Ramos (cell line): Measurements from ENCODE around the gene TRRAP.
"Not testable (repeated sequence)": the region's sequence is repeated elsewhere in the genome, so short reads cannot be mapped to it uniquely, and the experiment has no call there.

ENCODE experiments used
- in situ Hi-C: fragments of 300-500 bp; cut with MboI; formaldehyde crosslinking; loops from one replicate; pipeline ENCODE4 v1.14.3; 2022; ENCODE audit warnings: low sequenced_read_pairs; ENCODE audit not compliant: unreplicated experiment

Gene TRRAP

DNA sequence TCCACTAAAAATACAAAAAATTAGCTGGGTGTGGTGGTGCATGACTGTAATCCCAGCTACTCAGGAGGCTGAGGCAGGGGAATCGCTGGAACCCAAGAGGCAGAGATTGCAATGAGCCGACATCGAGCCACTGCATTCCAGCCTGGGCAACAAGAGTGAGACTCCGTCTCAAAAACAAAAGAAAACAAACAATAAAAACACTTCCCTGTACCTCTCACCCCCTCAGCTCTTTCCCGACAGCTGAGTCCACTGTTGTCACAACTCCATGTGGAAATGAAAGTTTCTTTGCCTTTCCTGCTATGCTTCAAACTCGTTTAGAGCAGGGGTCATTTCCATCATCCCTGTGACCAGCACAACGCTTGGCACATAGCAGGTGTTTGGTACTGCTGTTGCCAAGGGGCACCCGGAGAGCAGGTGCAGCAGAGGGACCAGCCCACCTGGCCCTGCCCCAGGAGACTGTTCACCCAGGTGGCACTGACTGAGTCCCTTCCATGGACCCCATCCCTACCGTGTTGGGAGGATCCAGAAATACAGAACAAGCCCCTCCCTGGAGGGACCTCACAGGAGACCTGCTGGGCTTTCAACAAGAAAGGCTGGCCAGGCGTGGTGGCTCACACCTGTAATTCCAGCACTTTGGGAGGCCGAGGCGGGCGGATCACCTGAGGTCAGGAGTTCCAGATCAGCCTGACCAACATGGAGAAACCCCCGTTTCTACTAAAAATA, 13.4 kb upstream of the TRRAP start:
- in situ Hi-C loops: no loop called here

DNA sequence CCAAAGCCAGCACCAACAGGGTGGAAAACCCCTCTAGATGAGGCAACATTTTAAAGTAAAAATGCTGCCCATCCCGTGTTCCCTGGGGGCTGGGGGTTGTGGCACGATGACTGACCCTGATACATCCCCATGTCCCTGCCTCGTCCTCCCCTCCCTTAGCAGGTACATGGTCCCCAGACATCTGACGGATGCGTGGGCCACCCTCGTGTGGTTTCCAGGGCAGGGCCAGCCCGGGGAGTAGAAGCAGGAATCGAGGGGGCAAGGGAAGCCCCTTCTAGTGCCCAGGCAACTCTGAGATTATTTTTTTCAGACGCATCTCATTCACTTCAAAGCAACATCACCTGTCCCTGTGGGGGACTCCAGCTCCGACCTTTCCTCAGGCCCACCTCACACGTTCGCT, 12.0 kb upstream of the TRRAP start:
- in situ Hi-C loops: no loop called here

DNA sequence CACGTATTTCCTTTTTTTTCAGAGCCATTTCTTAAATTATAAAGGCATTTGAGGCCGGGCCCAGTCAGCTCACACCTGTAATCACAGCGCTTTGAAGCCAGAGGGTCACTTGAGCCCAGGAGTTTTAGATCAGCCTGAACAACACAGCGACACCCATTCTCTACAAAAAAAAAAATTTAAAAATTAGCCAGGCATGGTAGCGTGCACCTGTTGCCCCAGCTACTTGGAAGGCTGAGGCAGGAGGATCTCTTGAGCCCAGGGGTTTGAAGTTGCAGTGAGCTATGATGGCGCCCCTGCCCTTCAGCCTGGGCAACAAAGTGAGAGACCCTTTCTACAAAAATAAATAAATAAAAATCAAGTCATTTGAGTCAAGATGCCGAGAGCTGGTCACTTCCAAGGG, 11.6 kb upstream of the TRRAP start:
- in situ Hi-C loops: no loop called here

DNA sequence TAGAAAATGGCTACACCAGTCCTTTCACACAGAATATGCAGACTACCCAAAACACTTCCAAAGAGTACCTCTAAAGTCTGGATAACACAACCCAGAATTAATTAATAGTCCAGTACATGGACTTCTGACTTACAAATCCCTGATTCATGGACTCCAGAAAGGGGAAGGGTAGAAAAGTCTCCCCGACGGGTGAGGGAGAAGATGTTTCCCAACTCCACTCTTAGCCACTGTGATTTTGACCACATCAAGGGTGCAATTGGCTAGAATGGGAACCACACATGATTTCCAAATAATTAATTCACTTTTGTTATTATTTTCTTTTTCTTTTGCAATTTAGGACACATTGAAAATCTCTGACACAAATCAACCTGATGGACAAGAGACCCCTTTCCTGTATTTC, 9.9 kb upstream of the TRRAP start:
- in situ Hi-C loops: no loop called here

GRCh38 chr7:98869027-98869596, 9.2 kb upstream of the TRRAP start:
- in situ Hi-C loops: no loop called here

DNA sequence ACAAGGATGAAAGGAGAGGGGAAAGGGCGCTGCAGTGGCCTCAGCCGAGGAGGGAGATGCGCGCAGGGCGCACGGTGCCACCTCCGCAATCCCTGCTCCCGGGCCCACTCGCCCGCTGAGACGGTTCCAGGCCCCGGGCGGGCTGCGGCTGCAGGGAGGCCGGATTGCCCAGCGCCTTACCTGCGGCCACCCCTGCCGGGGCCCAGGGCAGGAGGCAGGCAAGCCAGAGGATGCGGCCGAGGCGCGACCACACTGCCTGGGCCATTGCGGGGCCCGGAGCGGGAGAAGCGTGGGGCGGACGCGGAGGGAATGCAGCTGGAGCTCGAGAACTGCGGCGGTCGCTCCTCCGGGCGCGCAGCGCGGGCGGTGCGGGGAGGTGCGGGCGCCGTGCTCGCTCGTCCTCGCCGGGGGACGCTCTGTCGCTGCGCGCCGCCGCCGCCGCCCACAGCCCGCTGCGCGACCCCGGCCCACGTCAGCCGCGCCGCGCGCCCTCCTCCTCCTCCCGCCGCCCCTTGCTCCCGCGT, 8.7 kb upstream of the TRRAP start, which contains the start of gene TMEM130:
TSS of gene TMEM130 (minus strand) at position 418 of the 524 bp plus-strand sequence. CDS start at position 265, 153 bp downstream.
- in situ Hi-C loops: no loop called here

- in situ Hi-C loops: no loop called here
Measured at GRCh38 chr7:98870121-98870651, 8.1 kb upstream of the TRRAP start.

GRCh38 chr7:98870807-98871491, 7.4 kb upstream of the TRRAP start:
- in situ Hi-C loops: no loop called here

- in situ Hi-C loops: no loop called here
Measured at GRCh38 chr7:98872328-98872924, 5.9 kb upstream of the TRRAP start.

GRCh38 chr7:98873610-98874009, 4.7 kb upstream of the TRRAP start:
- in situ Hi-C loops: not testable (repeated sequence)

GRCh38 chr7:98874942-98875341, 3.4 kb upstream of the TRRAP start:
- in situ Hi-C loops: no loop called here

GRCh38 chr7:98875501-98875900, 2.8 kb upstream of the TRRAP start:
- in situ Hi-C loops: no loop called here

DNA sequence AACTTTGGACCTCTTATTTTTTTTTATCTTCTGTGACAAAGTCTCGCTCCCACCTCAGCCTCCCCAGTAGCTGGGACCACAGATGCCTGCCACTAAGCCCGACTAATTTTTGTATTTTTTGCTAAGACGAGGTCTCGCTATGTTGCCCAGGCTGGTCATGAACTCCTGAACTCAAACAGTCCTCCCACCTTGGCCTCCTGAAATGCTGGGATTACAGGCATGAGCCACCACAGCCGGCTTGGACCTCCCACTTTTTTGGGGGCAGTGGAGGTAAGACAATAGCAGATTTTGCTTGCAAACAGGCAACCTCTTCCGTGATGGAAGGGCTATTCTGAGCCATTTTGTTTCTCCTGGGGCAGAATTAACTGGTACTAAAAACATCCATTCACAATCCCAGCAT, 1.2 kb upstream of the TRRAP start:
- in situ Hi-C loops: no loop called here

- in situ Hi-C loops: no loop called here
Measured at GRCh38 chr7:98877692-98878364, 504 bp upstream of the TRRAP start.

DNA sequence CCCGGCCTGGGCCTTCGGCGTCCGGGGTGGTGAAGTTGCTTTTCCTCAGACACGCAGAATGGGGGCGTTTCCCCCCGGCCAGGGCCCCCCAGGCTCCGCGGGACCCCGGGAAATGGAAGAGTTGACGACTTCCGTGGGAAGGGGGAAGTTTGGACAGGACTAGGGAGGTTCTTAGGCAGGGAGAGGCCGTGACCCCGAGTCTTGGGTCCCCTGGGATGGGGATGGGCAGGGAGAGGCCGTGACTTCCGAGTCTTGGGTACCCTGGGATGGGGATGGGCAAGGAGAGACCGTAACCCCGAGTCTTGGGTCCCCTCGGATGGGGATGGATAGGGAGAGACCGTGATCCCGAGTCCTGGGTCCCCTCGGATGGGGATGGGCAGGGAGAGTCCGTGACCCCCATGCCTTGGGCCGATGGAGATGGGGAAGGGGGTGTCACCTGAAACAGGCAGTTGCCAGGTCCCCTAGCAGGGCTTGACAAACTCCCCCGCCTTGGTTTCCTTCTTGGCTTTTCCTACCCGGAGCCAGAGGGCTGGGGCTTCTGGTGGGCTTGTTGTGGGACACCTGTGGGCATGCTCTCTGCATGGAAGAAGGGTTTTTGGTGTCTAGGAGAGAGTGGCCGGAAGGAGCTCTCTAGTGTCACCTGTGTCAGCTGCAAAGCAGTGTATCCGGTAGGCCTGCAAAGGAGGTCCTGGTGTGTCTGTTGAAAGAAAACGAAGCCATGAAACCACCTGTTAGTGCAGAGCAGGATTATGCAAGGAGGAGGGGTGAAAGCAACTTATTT, 1.1 kb downstream of the TRRAP start:
- in situ Hi-C loops: no loop called here

DNA sequence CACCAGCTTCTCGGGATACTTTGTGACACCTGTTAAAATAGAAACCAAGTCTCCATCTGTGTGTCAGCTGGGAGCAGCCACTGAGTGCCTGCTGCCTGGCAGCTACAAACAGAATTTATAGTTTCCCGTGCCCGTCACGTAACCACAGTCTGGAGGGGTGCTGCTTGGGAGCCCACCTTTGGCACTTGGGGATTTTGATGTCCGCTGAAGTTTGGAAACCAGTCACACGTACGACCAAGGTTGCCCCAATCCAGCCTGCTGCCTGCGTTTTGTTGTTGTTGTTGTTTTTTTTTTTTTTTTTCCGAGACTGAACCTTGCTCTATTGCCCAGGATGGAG, 1.6 kb downstream of the TRRAP start:
- in situ Hi-C loops: no loop called here

- in situ Hi-C loops: no loop called here
Measured at GRCh38 chr7:98880485-98880884, 2.2 kb downstream of the TRRAP start.

- in situ Hi-C loops: no loop called here
Measured at GRCh38 chr7:98881561-98882315, 3.4 kb downstream of the TRRAP start.

DNA sequence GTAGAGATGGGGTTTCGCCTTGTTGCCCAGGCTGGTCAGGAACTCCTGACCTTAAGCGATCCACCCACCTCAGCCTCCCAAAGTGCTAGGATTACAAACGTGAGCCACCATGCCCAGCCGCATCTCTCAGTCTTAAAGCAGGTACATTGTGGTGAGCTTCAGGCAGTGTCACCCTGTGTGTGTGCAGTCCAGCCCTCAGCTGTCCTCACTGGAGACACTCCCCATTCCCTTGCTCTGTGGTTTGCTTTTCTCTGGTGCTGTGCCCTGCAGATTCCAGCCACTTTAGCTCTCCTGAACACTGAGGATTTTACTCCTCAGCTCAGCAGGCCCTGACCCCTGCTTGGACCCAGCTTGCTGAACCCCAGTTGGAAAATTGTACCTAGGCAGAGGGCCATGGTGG, 6.1 kb downstream of the TRRAP start:
- in situ Hi-C loops: no loop called here
